ENCODE data around the gene SPATC1L. TPM values are rescaled to one million over a fixed set of nuclear protein-coding genes. Genes with fewer than 3 reads are reported as not detected.
"Not testable (repeated sequence)": the region's sequence is repeated elsewhere in the genome, so short reads cannot be mapped to it uniquely, and the experiment has no call there.

SPATC1L gene
- polyA plus RNA-seq, 3 donors from 2014 or later: 6.2 to 10.8 (median 9.4) TPM

GRCh38 chr21:46147429-46147828, 36.8 kb downstream of the SPATC1L start:
- not testable (repeated sequence) for H3K4me3 Mint-ChIP-seq; H3K9me3 Mint-ChIP-seq; H3K27me3 Mint-ChIP-seq (ENCODE audit: low read depth in 3 of 3); H3K27ac Mint-ChIP-seq; H3K4me1 Mint-ChIP-seq; H3K36me3 Mint-ChIP-seq
- peak in 1 of 3 donors; percentile 40 for DNase-seq

GRCh38 chr21:46146856-46147255, 37.4 kb downstream of the SPATC1L start:
- no peak for DNase-seq
- H3K36me3 Mint-ChIP-seq: no peaks in the 10 kb centered on the region
- no peaks in the 10 kb centered on the region for H3K9me3 Mint-ChIP-seq
- H3K4me3 Mint-ChIP-seq: no peak overlapping the region
- peak overlapping the region in 1 of 6 donors; percentile 59 for H3K27ac Mint-ChIP-seq
- peaks cover 7 to 10% of the 10 kb centered on the region in 2 donors for H3K4me1 Mint-ChIP-seq
- H3K27me3 Mint-ChIP-seq (ENCODE audit: low read depth in 3 of 3): peaks cover 0 to 10% (median 5%) of the 10 kb centered on the region in 3 donors

- Mint-ChIP-seq H3K9me3 (no peaks in the 10 kb centered on the region), H3K27me3 (ENCODE audit: low read depth in 3 of 3) (peaks cover 0 to 10% (median 7%) of the 10 kb centered on the region in 3 donors)
Observed at GRCh38 chr21:46145840-46146691, 38.2 kb downstream of the SPATC1L start.

GRCh38 chr21:46145159-46145839, 39.0 kb downstream of the SPATC1L start:
- peaks cover 2 to 8% (median 6%) of the 10 kb centered on the region in 3 donors for H3K27me3 Mint-ChIP-seq (ENCODE audit: low read depth in 3 of 3)
- H3K27ac Mint-ChIP-seq: no peak overlapping the region
- no peaks in the 10 kb centered on the region for H3K9me3 Mint-ChIP-seq
- DNase-seq: no peak
- peaks cover 7 to 10% of the 10 kb centered on the region in 2 donors for H3K4me1 Mint-ChIP-seq
- H3K4me3 Mint-ChIP-seq: no peak overlapping the region
- H3K36me3 Mint-ChIP-seq: no peaks in the 10 kb centered on the region

More at GRCh38 chr21:46145840-46146691, 38.2 kb downstream of the SPATC1L start:
- H3K4me3 Mint-ChIP-seq: no peak overlapping the region
- H3K36me3 Mint-ChIP-seq: no peaks in the 10 kb centered on the region
- no peak for DNase-seq
- H3K4me1 Mint-ChIP-seq: peaks cover 7 to 10% of the 10 kb centered on the region in 2 donors
- H3K27ac Mint-ChIP-seq: peak overlapping the region in 2 of 6 donors; percentile 59 to 77

GRCh38 chr21:46144464-46145070, 39.7 kb downstream of the SPATC1L start:
- H3K27ac Mint-ChIP-seq: peak overlapping the region in 3 of 6 donors; percentile 59 to 93 (median 87)
- H3K36me3 Mint-ChIP-seq: no peaks in the 10 kb centered on the region
- H3K4me1 Mint-ChIP-seq: peaks cover 7 to 10% of the 10 kb centered on the region in 2 donors
- H3K9me3 Mint-ChIP-seq: no peaks in the 10 kb centered on the region
- H3K27me3 Mint-ChIP-seq (ENCODE audit: low read depth in 3 of 3): peaks cover 2 to 10% (median 5%) of the 10 kb centered on the region in 3 donors
- peak overlapping the region in 3 of 5 donors; percentile 12 to 49 (median 33) for H3K4me3 Mint-ChIP-seq
- no peak for DNase-seq

GRCh38 chr21:46142582-46143473, 41.4 kb downstream of the SPATC1L start:
- no peaks in the 10 kb centered on the region for H3K9me3 Mint-ChIP-seq
- H3K27me3 Mint-ChIP-seq (ENCODE audit: low read depth in 3 of 3): peaks cover 2 to 8% (median 5%) of the 10 kb centered on the region in 3 donors
- peaks cover 7 to 10% of the 10 kb centered on the region in 2 donors for H3K4me1 Mint-ChIP-seq
- no peak overlapping the region for H3K4me3 Mint-ChIP-seq
- no peaks in the 10 kb centered on the region for H3K36me3 Mint-ChIP-seq
- peak in 2 of 3 donors; percentile 10 to 33 for DNase-seq
- H3K27ac Mint-ChIP-seq: peak overlapping the region in 2 of 6 donors; percentile 24 to 93

GRCh38 chr21:46141767-46142581, 42.3 kb downstream of the SPATC1L start:
- no peak overlapping the region for H3K27ac Mint-ChIP-seq

GRCh38 chr21:46140352-46141003, 43.8 kb downstream of the SPATC1L start:
- not testable (repeated sequence) for H3K4me3 Mint-ChIP-seq; H3K9me3 Mint-ChIP-seq; H3K36me3 Mint-ChIP-seq; H3K4me1 Mint-ChIP-seq; H3K27ac Mint-ChIP-seq; H3K27me3 Mint-ChIP-seq (ENCODE audit: low read depth in 3 of 3); DNase-seq

More at GRCh38 chr21:46141767-46142581, 42.3 kb downstream of the SPATC1L start:
- no peaks in the 10 kb centered on the region for H3K9me3 Mint-ChIP-seq
- peaks cover 2 to 8% (median 5%) of the 10 kb centered on the region in 3 donors for H3K27me3 Mint-ChIP-seq (ENCODE audit: low read depth in 3 of 3)
- H3K4me3 Mint-ChIP-seq: no peak overlapping the region
- no peaks in the 10 kb centered on the region for H3K36me3 Mint-ChIP-seq
- H3K4me1 Mint-ChIP-seq: peaks cover 7 to 10% of the 10 kb centered on the region in 2 donors
- no peak for DNase-seq

- peaks cover 6 to 10% of the 10 kb centered on the region in 2 donors for H3K4me1 Mint-ChIP-seq
- no peak overlapping the region for H3K4me3 Mint-ChIP-seq
- H3K27ac Mint-ChIP-seq: no peak overlapping the region
- H3K36me3 Mint-ChIP-seq: no peaks in the 10 kb centered on the region
- DNase-seq: no peak
- no peaks in the 10 kb centered on the region for H3K9me3 Mint-ChIP-seq
- H3K27me3 Mint-ChIP-seq (ENCODE audit: low read depth in 3 of 3): peaks cover 2 to 6% (median 5%) of the 10 kb centered on the region in 3 donors
Observed at GRCh38 chr21:46139686-46140085, 44.6 kb downstream of the SPATC1L start.

- Mint-ChIP-seq H3K27me3 (ENCODE audit: low read depth in 3 of 3) (peaks cover 2 to 4% (median 3%) of the 10 kb centered on the region in 3 donors), H3K4me3 (no peak overlapping the region), H3K9me3 (no peaks in the 10 kb centered on the region), H3K27ac (no peak overlapping the region), H3K36me3 (no peaks in the 10 kb centered on the region), H3K4me1 (peaks cover under 1 to 2% of the 10 kb centered on the region in 2 donors)
- DNase-seq: no peak
Observed at GRCh38 chr21:46138383-46138970, 45.8 kb downstream of the SPATC1L start.

GRCh38 chr21:46137908-46138307, 46.4 kb downstream of the SPATC1L start:
- Mint-ChIP-seq H3K27ac (no peak overlapping the region), H3K4me1 (no peaks in the 10 kb centered on the region), H3K27me3 (ENCODE audit: low read depth in 3 of 3) (peaks cover 2 to 4% (median 3%) of the 10 kb centered on the region in 3 donors), H3K4me3 (no peak overlapping the region), H3K36me3 (no peaks in the 10 kb centered on the region), H3K9me3 (no peaks in the 10 kb centered on the region)
- no peak for DNase-seq

Measured in immature natural killer cell (primary cell).